Gastrocnemius medialis (tissue), 4 donors: ENCODE results near the gene HSF2BP. TPM values are rescaled to one million over a fixed set of nuclear protein-coding genes. Genes with fewer than 3 reads are reported as not detected.

Source experiments
- ATAC-seq, 2 donors: fragments of 150-250 bp; one replicate each; pipeline ENCODE4 v1.9.1; 2016
- DNase-seq, 2 donors: peaks; one replicate each; pipeline ENCODE4 v3.0.0-alpha.2; 2019
- H3K27ac ChIP-seq, 4 donors: fragments of 200-600 bp; sonication (generic); 1 replicate in 1 of 4; 2 replicates in 3 of 4; pipeline ENCODE4 v1.5.1; 2016 to 2018; ENCODE audit warnings: mild to moderate bottlenecking in 2 of 4, moderate library complexity in 1 of 4
- H3K27me3 ChIP-seq, 3 donors: fragments of 200-600 bp; sonication (generic) in 2 of 3; 1 replicate in 1 of 3; 2 replicates in 2 of 3; pipeline versions ENCODE4 v1.5.1 to v1.6.0; 2016 to 2019; ENCODE audit warnings: mild to moderate bottlenecking in 1 of 3, moderate library complexity in 1 of 3
- H3K36me3 ChIP-seq, 2 donors: fragments of 200-600 bp; sonication (generic) in 1 of 2; one replicate each; pipeline ENCODE4 v1.5.1; 2017 to 2018
- H3K4me1 ChIP-seq, 2 donors: fragments of 200-600 bp; sonication (generic) in 1 of 2; one replicate each; pipeline ENCODE4 v1.5.1; 2016 to 2017; ENCODE audit warnings: mild to moderate bottlenecking in 2 of 2
- H3K4me3 ChIP-seq, 4 donors: fragments of 200-600 bp; sonication (generic) in 3 of 4; 1 replicate in 1 of 4; 2 replicates in 3 of 4; pipeline ENCODE4 v1.5.1; 2016 to 2019; ENCODE audit warnings: mild to moderate bottlenecking in 2 of 4
- H3K9me3 ChIP-seq, 3 donors: fragments of 200-600 bp; sonication (generic) in 2 of 3; 1 replicate in 1 of 3; 2 replicates in 2 of 3; pipeline ENCODE4 v1.5.1; 2016 to 2019
- CTCF ChIP-seq, 5 experiments: fragments of 450-650 bp in 3 of 5; fragments of 200-600 bp in 2 of 5; sonication (generic) in 2 of 5; IDR thresholded peaks in 4 of 5; conservative IDR thresholded peaks in 1 of 5; 1 replicate in 4 of 5; 2 replicates in 1 of 5; pipeline ENCODE4 v1.5.1; 2016 to 2019; ENCODE audit warnings: antibody characterized with exemption in 5 of 5, mild to moderate bottlenecking in 3 of 5, moderate library complexity in 3 of 5
- POLR2A ChIP-seq, 2 donors: fragments of 450-650 bp; IDR thresholded peaks; one replicate each; pipeline ENCODE4 v1.6.1; 2017; ENCODE audit warnings: antibody characterized with exemption in 2 of 2, mild to moderate bottlenecking in 2 of 2, moderate library complexity in 2 of 2
- in situ Hi-C, 4 donors: fragments of 200-750 bp; cut with MboI; loops; one replicate each; pipeline versions ENCODE4 v1.15.0 to v1.8.0; 2017; ENCODE audit warnings: low sequenced_read_pairs in 4 of 4
- intact Hi-C: fragments of 100-400 bp; cut with DNase I; formaldehyde crosslinking; loops from one replicate; pipeline ENCODE4 v1.15.1; 2023; ENCODE audit warnings: low total_unique reads
- total RNA-seq, 4 donors: library from RNA; depleted of rRNA; stranded (reverse); fragments of >200 nt; gene quantifications; one replicate each; pipeline versions ENCODE4 v1.1.0 to v1.2.3, GENCODE V29; 2016

The HSF2BP gene
- total RNA-seq, 4 donors from 2014 or later, result 0.63 TPM; not detected in 3

GRCh38 chr21:43631411-43632107 is 27.7 kb downstream of the HSF2BP start:
- Histone ChIP-seq H3K27me3 (no peaks in the 10 kb centered on the region), H3K27ac (no peak overlapping the region), H3K9me3 (no peaks in the 10 kb centered on the region), H3K4me1 (no peaks in the 10 kb centered on the region), H3K36me3 (no peaks in the 10 kb centered on the region), H3K4me3 (no peak overlapping the region)
- TF ChIP-seq CTCF (IDR thresholded peaks at IDR 0.05 in 4 of 5, conservative IDR thresholded peaks at IDR 0.05 in 1 of 5) (no peak), POLR2A (IDR thresholded peaks at IDR 0.05) (no peak)
- DNase-seq (no peak), ATAC-seq (no peak)
- intact Hi-C loops (no loop called here), in situ Hi-C loops (no loop called here)

- TF ChIP-seq CTCF (IDR thresholded peaks at IDR 0.05 in 4 of 5, conservative IDR thresholded peaks at IDR 0.05 in 1 of 5), result no peak
- no peak for TF ChIP-seq POLR2A (IDR thresholded peaks at IDR 0.05)
- Histone ChIP-seq H3K4me1 (no peaks in the 10 kb centered on the region), H3K27me3 (no peaks in the 10 kb centered on the region), H3K4me3 (no peak overlapping the region), H3K27ac (no peak overlapping the region), H3K36me3 (no peaks in the 10 kb centered on the region), H3K9me3 (no peaks in the 10 kb centered on the region)
- in situ Hi-C loops (no loop called here), intact Hi-C loops (no loop called here)
- ATAC-seq (no peak), DNase-seq (no peak)
These were observed 31.8 kb downstream of the HSF2BP start for GRCh38 chr21:43627527-43627926.

- in situ Hi-C loops, result no loop called here
- intact Hi-C loops, result no loop called here
- no peaks in the 10 kb centered on the region for H3K36me3 ChIP-seq
- H3K9me3 ChIP-seq, result no peaks in the 10 kb centered on the region
- DNase-seq, result no peak
- no peak overlapping the region for H3K27ac ChIP-seq
- H3K4me3 ChIP-seq, result no peak overlapping the region
- TF ChIP-seq POLR2A (IDR thresholded peaks at IDR 0.05), result no peak
- TF ChIP-seq CTCF (IDR thresholded peaks at IDR 0.05 in 4 of 5, conservative IDR thresholded peaks at IDR 0.05 in 1 of 5), result no peak
- H3K27me3 ChIP-seq, result no peaks in the 10 kb centered on the region
- no peak for ATAC-seq
- H3K4me1 ChIP-seq, result no peaks in the 10 kb centered on the region
These were observed 32.9 kb downstream of the HSF2BP start for GRCh38 chr21:43626390-43626789.

DNA sequence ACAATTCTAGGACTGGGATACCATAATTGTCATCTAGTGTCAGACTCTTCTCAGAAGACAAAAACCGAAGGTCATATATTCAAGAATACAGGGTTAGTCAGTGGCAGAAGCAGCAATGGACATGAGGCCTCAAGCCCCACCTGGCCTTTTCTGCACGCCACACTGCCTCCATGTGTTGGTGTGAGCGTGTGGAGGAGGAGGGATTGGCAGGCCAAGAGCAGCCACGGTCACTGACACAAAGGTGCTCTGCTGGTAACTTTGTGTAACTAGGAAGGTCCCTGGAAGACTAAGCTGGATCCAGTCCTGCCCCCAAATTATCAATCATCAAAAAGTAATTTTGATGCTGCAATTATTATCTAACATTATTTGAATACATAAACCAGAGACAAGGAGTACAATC is 34.9 kb downstream of the HSF2BP start:
- DNase-seq (no peak), ATAC-seq (no peak)
- in situ Hi-C loops (no loop called here), intact Hi-C loops (no loop called here)
- H3K27ac ChIP-seq, result no peak overlapping the region
- no peak for TF ChIP-seq POLR2A (IDR thresholded peaks at IDR 0.05)
- TF ChIP-seq CTCF (IDR thresholded peaks at IDR 0.05 in 4 of 5, conservative IDR thresholded peaks at IDR 0.05 in 1 of 5), result no peak
- no peaks in the 10 kb centered on the region for H3K36me3 ChIP-seq
- H3K4me3 ChIP-seq, result no peak overlapping the region
- no peaks in the 10 kb centered on the region for H3K9me3 ChIP-seq
- no peaks in the 10 kb centered on the region for H3K27me3 ChIP-seq
- no peaks in the 10 kb centered on the region for H3K4me1 ChIP-seq

DNA sequence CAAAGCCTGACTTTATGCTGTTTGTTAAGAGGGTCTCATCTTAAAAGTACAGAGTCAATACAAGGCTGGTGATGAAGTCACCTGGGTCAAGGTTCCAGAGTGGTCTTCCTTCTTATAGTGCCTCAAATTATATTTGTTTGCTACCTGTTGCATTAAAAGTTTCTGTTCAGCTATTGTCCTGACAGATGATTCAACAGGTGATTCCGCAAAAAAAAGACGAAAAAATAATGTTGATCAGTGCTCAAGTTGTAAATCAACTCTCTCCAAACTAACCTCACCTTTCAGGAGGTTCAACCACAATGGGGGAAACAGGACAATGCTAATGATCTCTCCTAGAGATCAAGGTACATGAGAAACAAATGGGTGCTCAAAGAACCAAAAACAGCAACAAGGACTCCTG is 35.7 kb downstream of the HSF2BP start:
- Histone ChIP-seq H3K4me1 (no peaks in the 10 kb centered on the region), H3K27me3 (no peaks in the 10 kb centered on the region), H3K27ac (no peak overlapping the region), H3K36me3 (no peaks in the 10 kb centered on the region), H3K4me3 (no peak overlapping the region), H3K9me3 (no peaks in the 10 kb centered on the region)
- in situ Hi-C loops (no loop called here), intact Hi-C loops (no loop called here)
- no peak for TF ChIP-seq POLR2A (IDR thresholded peaks at IDR 0.05)
- TF ChIP-seq CTCF (IDR thresholded peaks at IDR 0.05 in 4 of 5, conservative IDR thresholded peaks at IDR 0.05 in 1 of 5), result no peak
- ATAC-seq (no peak), DNase-seq (no peak)
